GM18498 (cell line): ENCODE data around the gene SLC25A26.

Experiments
- ATAC-seq: cut with Tn5 transposase; IDR thresholded peaks from one replicate; pipeline ENCODE4 v1.9.1; 2021; ENCODE audit warnings: mild to moderate bottlenecking, moderate library complexity; ENCODE audit not compliant: unreplicated experiment

Gene SLC25A26

GRCh38 chr3:66314455-66314854 lies 93.7 kb downstream of the SLC25A26 start:
- ATAC-seq, result no peak

GRCh38 chr3:66317750-66318376 lies 97.1 kb downstream of the SLC25A26 start:
- no peak for ATAC-seq

GRCh38 chr3:66320390-66320789 lies 99.6 kb downstream of the SLC25A26 start:
- ATAC-seq, result no peak

GRCh38 chr3:66322436-66322835 lies 101.6 kb downstream of the SLC25A26 start:
- no peak for ATAC-seq

- no peak for ATAC-seq
Measured at GRCh38 chr3:66326340-66326739, 105.5 kb downstream of the SLC25A26 start.

DNA sequence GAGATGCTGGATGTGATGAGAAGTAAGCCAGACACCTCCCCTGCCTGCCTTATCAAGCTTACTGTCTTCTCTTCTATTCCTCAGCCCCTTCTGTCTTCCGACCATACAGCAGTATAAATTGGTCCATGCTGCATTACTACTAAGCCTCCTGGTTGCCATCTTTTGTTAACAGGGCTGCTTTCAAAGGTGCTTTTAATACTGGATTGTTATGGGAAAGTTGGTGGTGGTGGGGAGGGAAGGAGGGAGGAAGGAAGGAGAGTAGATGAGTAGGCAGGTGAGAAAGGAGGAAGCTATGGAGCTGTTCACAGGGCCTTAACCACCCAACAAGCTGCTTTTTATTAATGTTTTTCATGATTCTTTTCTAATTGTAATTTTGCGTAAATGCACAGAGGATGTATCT lies 114.9 kb downstream of the SLC25A26 start:
- no peak for ATAC-seq

GRCh38 chr3:66336333-66336766 lies 115.5 kb downstream of the SLC25A26 start:
- ATAC-seq, result no peak

GRCh38 chr3:66338927-66339326 lies 118.1 kb downstream of the SLC25A26 start:
- no peak for ATAC-seq

DNA sequence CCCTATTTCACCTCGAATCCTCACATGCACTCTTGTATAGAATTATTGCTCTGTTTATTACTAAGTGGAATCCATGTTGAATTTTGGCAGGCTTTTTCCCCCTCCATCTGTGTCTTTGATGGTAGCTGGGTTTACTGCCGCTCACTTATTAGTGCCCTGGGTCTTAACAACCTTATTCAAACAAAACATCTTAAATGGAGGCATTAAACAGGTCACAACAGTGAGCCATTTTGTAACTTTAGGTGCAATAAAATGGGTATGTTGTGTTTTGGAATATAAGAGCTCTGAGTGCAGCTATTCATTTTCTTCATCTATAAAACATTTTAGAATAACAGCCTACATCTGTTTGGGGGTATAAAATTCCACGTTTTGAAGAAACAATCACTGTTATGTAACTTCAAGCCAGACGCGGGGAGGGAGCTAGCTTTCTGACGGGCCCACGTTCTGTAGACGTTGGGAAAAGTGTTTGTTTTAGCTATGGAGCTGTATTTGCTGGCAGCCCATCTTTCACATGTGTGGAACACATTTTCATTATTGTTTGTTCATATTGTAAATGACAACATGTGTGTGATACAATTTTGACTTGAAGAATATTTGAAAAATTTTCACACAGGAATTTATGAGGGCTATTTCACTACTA lies 122.0 kb downstream of the SLC25A26 start:
- ATAC-seq, result no peak

GRCh38 chr3:66344391-66344811 lies 123.6 kb downstream of the SLC25A26 start:
- no peak for ATAC-seq

- no peak for ATAC-seq
Measured at GRCh38 chr3:66344848-66345578, 124.2 kb downstream of the SLC25A26 start.

- no peak for ATAC-seq
Measured at GRCh38 chr3:66348704-66349103, 127.9 kb downstream of the SLC25A26 start.

GRCh38 chr3:66350601-66351000 lies 129.8 kb downstream of the SLC25A26 start:
- ATAC-seq, result no peak

- no peak for ATAC-seq
Measured at GRCh38 chr3:66353039-66353438, 132.2 kb downstream of the SLC25A26 start.

- ATAC-seq, result no peak
Measured at GRCh38 chr3:66353530-66353929, 132.7 kb downstream of the SLC25A26 start.

DNA sequence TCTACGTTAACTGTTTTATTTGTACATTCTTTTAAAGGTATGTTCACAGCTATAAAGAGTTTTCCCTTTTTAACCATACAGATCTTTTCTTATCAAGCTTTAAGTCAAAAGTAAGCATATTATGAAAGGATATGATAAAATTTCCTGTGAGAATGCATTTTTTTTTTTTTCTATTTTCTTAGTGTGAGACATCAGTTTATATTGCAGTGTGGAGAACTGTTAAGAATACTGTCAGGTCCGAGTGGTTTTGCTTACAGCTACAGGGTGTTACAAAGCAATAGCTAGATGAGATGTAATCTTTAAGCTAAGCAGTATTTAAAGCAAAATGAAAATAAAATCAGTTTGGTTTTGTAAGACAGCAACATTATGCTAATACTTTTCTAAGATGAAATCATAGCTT lies 133.2 kb downstream of the SLC25A26 start:
- ATAC-seq, result no peak

DNA sequence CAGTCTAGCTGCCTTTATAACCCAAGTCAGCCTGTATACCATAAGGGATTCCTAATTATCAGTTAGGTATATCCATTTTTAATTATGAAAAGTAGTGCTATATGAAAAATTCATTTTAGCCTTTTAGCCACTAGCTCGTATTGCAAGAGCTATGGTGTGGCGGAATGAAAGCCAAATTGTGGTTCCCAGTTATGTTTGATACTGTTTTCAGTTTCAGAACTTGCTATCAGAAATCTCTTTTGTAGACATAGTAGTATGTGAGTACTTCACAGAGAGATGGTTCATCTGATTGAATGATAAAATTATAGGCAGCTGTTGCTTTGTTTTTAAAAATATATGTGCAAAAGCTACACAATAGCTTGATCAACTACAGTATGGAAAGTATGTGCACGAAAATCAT lies 134.6 kb downstream of the SLC25A26 start:
- peak; percentile 100 for ATAC-seq

DNA sequence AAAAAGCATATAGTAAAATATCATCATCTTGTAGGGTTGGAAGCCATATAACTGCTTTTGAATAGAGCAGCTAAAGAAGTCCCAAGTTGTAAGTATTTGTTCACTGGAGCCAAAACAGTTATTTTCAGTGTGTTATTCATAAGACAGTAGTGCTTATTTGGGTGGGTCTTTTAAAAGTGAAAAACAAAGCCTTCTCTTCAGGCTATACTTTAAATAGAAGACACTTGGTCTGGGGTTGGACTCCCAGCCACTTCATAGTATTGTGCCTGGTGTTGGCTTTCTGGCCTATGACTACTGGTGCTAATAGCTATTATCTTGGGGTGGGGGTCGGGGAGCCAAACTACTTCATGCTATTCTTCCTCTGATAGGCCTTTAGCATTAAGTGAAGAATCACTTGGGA lies 135.2 kb downstream of the SLC25A26 start:
- no peak for ATAC-seq

GRCh38 chr3:66361356-66361755 lies 140.6 kb downstream of the SLC25A26 start:
- ATAC-seq, result no peak

- ATAC-seq, result no peak
Measured at GRCh38 chr3:66362541-66362941, 141.7 kb downstream of the SLC25A26 start.

DNA sequence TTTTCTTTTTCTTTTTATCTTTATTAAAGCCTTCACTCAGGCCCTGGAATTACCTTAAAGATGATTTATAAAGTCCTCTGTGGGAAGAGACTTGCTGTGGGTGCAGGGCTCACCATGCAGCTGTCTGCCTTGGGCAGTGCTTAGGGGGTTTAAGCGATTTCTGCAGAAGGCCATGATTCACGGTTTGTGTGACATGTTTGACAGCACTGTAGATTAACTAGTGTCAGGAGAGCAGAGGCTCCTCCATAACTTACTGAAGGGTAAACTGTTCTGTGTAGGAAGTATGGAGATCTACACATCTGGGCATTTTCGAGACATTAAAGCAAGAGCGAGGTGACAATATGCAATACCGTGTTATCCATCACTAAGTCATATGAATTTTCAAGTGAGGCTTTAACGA lies 142.3 kb downstream of the SLC25A26 start:
- ATAC-seq, result no peak

DNA sequence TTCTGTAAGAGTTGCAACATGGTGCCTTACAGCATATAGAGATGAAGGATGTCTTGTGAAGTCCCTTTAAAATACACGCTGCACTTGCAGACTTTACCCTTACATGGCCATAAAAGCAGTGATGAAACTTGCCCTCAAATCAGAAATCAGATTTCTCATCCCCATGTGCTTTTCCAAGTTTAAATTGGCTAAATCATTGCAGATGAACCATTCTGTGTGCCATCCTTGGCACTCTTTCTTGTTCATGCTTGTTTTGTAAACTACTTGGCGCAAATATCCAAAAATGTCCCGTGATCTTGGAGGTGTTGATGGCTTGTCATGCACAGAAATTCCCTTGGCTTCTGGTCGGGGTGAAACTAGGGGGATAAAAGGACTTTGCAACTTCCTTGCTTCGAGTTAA lies 144.3 kb downstream of the SLC25A26 start:
- no peak for ATAC-seq
